Stimulated activated CD8-positive, alpha-beta memory T cell treated with anti-CD3 and anti-CD28 coated beads, Interleukin-7, amount 100 ng/mL, for 1 hour (primary cell): Measurements from ENCODE around the gene IP6K3.

Experiments
- DNase-seq, 2 donors: peaks; one replicate each; pipeline ENCODE4 v3.0.0-alpha.2; 2020; ENCODE audit warnings: low read depth in 2 of 2

IP6K3 gene

DNA sequence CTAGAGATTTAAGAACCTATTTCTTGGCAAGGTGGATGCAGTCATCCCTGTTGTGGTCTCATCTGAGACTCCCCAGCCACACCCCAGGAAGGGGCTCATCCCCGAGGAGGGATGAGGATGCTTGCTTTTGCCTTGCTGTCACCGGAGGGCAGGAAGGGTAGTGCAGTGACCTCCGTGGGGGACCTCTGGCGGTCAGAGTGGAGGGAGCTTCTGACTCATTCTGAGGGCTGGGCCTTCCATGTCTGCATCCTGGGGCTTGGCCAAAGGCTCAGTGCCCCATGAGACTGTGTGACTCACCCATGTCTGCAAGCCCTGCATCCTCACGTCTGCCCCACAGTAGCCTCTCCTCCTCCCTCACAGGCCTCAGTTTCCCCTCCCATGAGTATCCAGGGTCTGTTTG lies 73.9 kb downstream of the IP6K3 start:
- DNase-seq: no peak

DNA sequence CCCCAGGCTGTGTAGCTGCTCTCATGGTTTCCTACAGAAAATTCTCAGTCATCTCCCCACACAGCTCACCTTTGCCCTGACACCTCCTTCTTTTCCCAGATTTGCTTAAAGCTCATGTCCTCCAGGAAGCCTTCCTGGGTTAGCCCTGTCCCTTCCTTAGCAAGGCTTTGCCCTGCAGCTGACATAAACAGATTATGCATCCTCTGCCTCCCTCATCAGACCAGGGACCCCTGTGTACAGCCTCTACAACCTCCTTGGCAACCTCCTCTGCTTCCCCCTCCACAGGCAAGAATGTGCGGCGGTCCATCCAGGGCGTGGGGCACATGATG lies 75.0 kb downstream of the IP6K3 start:
- DNase-seq: no peak
